MM.1S (cell line): ENCODE results near the gene AP2A1.

ENCODE experiments used
- DNase-seq: peaks from one replicate; pipeline ENCODE4 v3.0.0-alpha.2; 2015
- H2AFZ ChIP-seq: fragments of 300-600 bp; sonication (generic); 2 replicates; pipeline ENCODE4 v1.6.0; 2016; ENCODE audit warnings: antibody characterized with exemption, low read length
- H3F3A ChIP-seq: fragments of 300-600 bp; sonication (generic); 2 replicates; pipeline ENCODE4 v1.6.1; 2016; ENCODE audit warnings: mild to moderate bottlenecking, antibody characterized with exemption, low read length, moderate library complexity, mixed read lengths; ENCODE audit not compliant: insufficient read depth
- H3K27ac ChIP-seq: fragments of 300-600 bp; sonication (generic); 2 replicates; pipeline ENCODE4 v1.5.1; 2016; ENCODE audit warnings: mild to moderate bottlenecking, low read length
- H3K27me3 ChIP-seq: fragments of 300-600 bp; sonication (generic); replicated peaks from 2 replicates; pipeline ENCODE4 v1.6.0; 2016; ENCODE audit warnings: low read length; ENCODE audit not compliant: insufficient read depth
- H3K36me3 ChIP-seq: fragments of 300-600 bp; sonication (generic); replicated peaks from 2 replicates; pipeline ENCODE4 v1.6.1; 2016; ENCODE audit warnings: mild to moderate bottlenecking, low read length, mixed read lengths; ENCODE audit not compliant: insufficient read depth
- H3K4me1 ChIP-seq: fragments of 300-600 bp; sonication (generic); 2 replicates; pipeline ENCODE4 v1.6.1; 2016; ENCODE audit warnings: low read length, mixed read lengths
- H3K4me2 ChIP-seq: fragments of 300-600 bp; sonication (generic); 2 replicates; pipeline ENCODE4 v1.6.0; 2016; ENCODE audit warnings: low read depth, low read length
- H3K4me3 ChIP-seq: fragments of 300-600 bp; sonication (generic); 2 replicates; pipeline ENCODE4 v1.5.1; 2016; ENCODE audit warnings: low read length, mixed read lengths
- H3K79me2 ChIP-seq: fragments of 300-600 bp; sonication (generic); 2 replicates; pipeline ENCODE4 v1.6.1; 2016; ENCODE audit warnings: mixed run types, low read length, mixed read lengths
- H3K9ac ChIP-seq: fragments of 300-600 bp; sonication (generic); 2 replicates; pipeline ENCODE4 v1.6.1; 2016; ENCODE audit warnings: low read length, mixed read lengths
- H3K9me2 ChIP-seq: fragments of 300-600 bp; sonication (generic); replicated peaks from 2 replicates; pipeline ENCODE4 v1.6.1; 2016; ENCODE audit warnings: mild to moderate bottlenecking, low read length, mixed read lengths; ENCODE audit not compliant: insufficient read depth
- H3K9me3 ChIP-seq: fragments of 300-600 bp; sonication (generic); replicated peaks from 2 replicates; pipeline ENCODE4 v1.6.1; 2016; ENCODE audit warnings: mild to moderate bottlenecking, low read length, mixed read lengths; ENCODE audit not compliant: insufficient read depth
- H4K20me1 ChIP-seq: fragments of 300-600 bp; sonication (generic); 2 replicates; pipeline ENCODE4 v1.6.1; 2016; ENCODE audit warnings: mild to moderate bottlenecking, low read length, moderate library complexity, mixed read lengths; ENCODE audit not compliant: insufficient read depth
- CTCF ChIP-seq: fragments of 300-600 bp; sonication (generic); IDR thresholded peaks from 2 replicates; pipeline ENCODE4 v1.5.1; 2016; ENCODE audit warnings: antibody characterized with exemption, low read length, mixed read lengths
- EZH2 ChIP-seq: fragments of 300-600 bp; sonication (generic); optimal IDR thresholded peaks from 2 replicates; pipeline ENCODE3; 2017; ENCODE audit warnings: low read depth, mild to moderate bottlenecking, antibody characterized with exemption, low read length, mixed read lengths
- EZH2phosphoT487 ChIP-seq: fragments of 300-600 bp; sonication (generic); IDR thresholded peaks from 2 replicates; pipeline ENCODE4 v1.6.1; 2018; ENCODE audit warnings: antibody characterized with exemption, low read length

Gene AP2A1

GRCh38 chr19:49807058-49807903 lies 40.5 kb downstream of the AP2A1 start:
- no peak overlapping the region for H3K9ac ChIP-seq
- H3K9me3 ChIP-seq, result no peaks in the 10 kb centered on the region
- no peak overlapping the region for H3K4me3 ChIP-seq
- TF ChIP-seq EZH2phosphoT487 (no peak), CTCF (no peak), EZH2 (no peak)
- peaks cover 9% of the 10 kb centered on the region for H3K4me1 ChIP-seq
- H3K27ac ChIP-seq, result no peak overlapping the region
- no peaks in the 10 kb centered on the region for H4K20me1 ChIP-seq
- DNase-seq, result no peak
- peaks cover 2% of the 10 kb centered on the region; the same call in 1 of the 2 replicates for H3F3A ChIP-seq
- no peak overlapping the region for H3K4me2 ChIP-seq
- H3K27me3 ChIP-seq, result no peaks in the 10 kb centered on the region
- H3K36me3 ChIP-seq, result no peaks in the 10 kb centered on the region
- H3K9me2 ChIP-seq, result no peaks in the 10 kb centered on the region
- H3K79me2 ChIP-seq, result no peaks in the 10 kb centered on the region
- H2AFZ ChIP-seq, result no peak overlapping the region

- H4K20me1 ChIP-seq, result no peaks in the 10 kb centered on the region
- no peaks in the 10 kb centered on the region for H3K9me2 ChIP-seq
- DNase-seq, result no peak
- H3K4me1 ChIP-seq, result peaks cover 9% of the 10 kb centered on the region
- H3K9ac ChIP-seq, result no peak overlapping the region
- peak overlapping the region; percentile 92; the same call in 1 of the 2 replicates for H3K4me2 ChIP-seq
- H3K4me3 ChIP-seq, result 0 out of 2 replicates have a peak overlapping the region, but pooled peaks have one; percentile 84
- H3K27ac ChIP-seq, result no peak overlapping the region
- TF ChIP-seq EZH2phosphoT487, result no peak
- no peak for TF ChIP-seq CTCF
- TF ChIP-seq EZH2, result no peak
- no peaks in the 10 kb centered on the region for H3K36me3 ChIP-seq
- no peaks in the 10 kb centered on the region for H3K9me3 ChIP-seq
- H2AFZ ChIP-seq, result no peak overlapping the region
- peaks cover 10% of the 10 kb centered on the region; the same call in 1 of the 2 replicates for H3F3A ChIP-seq
- H3K27me3 ChIP-seq, result no peaks in the 10 kb centered on the region
- no peaks in the 10 kb centered on the region for H3K79me2 ChIP-seq
These were observed 41.3 kb downstream of the AP2A1 start for GRCh38 chr19:49807904-49808675.

GRCh38 chr19:49808711-49809159 lies 41.9 kb downstream of the AP2A1 start:
- Histone ChIP-seq H3K27ac (peak overlapping the region; percentile 74; the same call in 1 of the 2 replicates), H3K9me3 (no peaks in the 10 kb centered on the region), H3K79me2 (no peaks in the 10 kb centered on the region), H3K27me3 (no peaks in the 10 kb centered on the region), H3F3A (peaks cover 11% of the 10 kb centered on the region; the same call in 1 of the 2 replicates), H3K36me3 (no peaks in the 10 kb centered on the region), H3K4me1 (peaks cover 9% of the 10 kb centered on the region), H4K20me1 (no peaks in the 10 kb centered on the region), H2AFZ (peak overlapping the region; percentile 68), H3K9me2 (no peaks in the 10 kb centered on the region), H3K4me3 (peak overlapping the region; percentile 84), H3K9ac (peak overlapping the region; percentile 71), H3K4me2 (peak overlapping the region; percentile 92)
- TF ChIP-seq EZH2 (no peak), CTCF (no peak)
- peak; percentile 89 for DNase-seq
